ENCODE results near the gene ZNF595. TPM values are rescaled to one million over a fixed set of nuclear protein-coding genes. Genes with fewer than 3 reads are reported as not detected.

ZNF595 gene
- total RNA-seq, 1 experiment from 2014 or later: 24.5 TPM

DNA sequence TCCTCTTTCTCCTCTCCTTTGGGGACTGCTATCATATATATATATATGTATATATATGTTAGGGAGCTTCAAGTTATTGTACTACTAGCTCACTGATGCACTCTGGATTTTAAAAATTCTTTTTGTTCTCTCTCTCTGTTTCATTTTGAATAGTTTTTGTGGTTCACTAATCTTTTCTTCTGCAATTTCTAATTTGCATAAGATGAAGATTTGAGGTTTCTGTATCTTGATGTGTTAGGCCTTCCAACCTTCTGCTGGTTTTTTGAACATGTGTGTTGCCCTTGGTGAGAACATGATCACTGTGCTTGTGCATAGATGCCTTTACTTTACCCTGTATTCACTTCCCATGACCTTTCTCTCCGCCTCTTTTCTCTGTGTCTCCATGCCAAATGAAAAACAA is 63.4 kb downstream of the ZNF595 start:
- ATAC-seq (no peak), DNase-seq (ENCODE audit: low spot score) (no peak)
- H3K4me1 Mint-ChIP-seq: no peaks in the 10 kb centered on the region
- no peak for TF ChIP-seq RORB (CRISPR knock-in tag; IDR thresholded peaks at IDR 0.05)
- TF ChIP-seq HMGA2 (CRISPR knock-in tag; IDR thresholded peaks at IDR 0.05): no peak
- TF ChIP-seq, protein P1, sequence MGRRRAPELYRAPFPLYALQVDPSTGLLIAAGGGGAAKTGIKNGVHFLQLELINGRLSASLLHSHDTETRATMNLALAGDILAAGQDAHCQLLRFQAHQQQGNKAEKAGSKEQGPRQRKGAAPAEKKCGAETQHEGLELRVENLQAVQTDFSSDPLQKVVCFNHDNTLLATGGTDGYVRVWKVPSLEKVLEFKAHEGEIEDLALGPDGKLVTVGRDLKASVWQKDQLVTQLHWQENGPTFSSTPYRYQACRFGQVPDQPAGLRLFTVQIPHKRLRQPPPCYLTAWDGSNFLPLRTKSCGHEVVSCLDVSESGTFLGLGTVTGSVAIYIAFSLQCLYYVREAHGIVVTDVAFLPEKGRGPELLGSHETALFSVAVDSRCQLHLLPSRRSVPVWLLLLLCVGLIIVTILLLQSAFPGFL (CRISPR knock-in tag; IDR thresholded peaks at IDR 0.05; ENCODE audit: borderline replicate concordance): no peak
- no peak for TF ChIP-seq FOXK1 (CRISPR knock-in tag; IDR thresholded peaks at IDR 0.05)
- no peak for TF ChIP-seq IRF2 (CRISPR knock-in tag; IDR thresholded peaks at IDR 0.05; ENCODE audit: borderline replicate concordance, low read depth)
- TF ChIP-seq, protein P2, sequence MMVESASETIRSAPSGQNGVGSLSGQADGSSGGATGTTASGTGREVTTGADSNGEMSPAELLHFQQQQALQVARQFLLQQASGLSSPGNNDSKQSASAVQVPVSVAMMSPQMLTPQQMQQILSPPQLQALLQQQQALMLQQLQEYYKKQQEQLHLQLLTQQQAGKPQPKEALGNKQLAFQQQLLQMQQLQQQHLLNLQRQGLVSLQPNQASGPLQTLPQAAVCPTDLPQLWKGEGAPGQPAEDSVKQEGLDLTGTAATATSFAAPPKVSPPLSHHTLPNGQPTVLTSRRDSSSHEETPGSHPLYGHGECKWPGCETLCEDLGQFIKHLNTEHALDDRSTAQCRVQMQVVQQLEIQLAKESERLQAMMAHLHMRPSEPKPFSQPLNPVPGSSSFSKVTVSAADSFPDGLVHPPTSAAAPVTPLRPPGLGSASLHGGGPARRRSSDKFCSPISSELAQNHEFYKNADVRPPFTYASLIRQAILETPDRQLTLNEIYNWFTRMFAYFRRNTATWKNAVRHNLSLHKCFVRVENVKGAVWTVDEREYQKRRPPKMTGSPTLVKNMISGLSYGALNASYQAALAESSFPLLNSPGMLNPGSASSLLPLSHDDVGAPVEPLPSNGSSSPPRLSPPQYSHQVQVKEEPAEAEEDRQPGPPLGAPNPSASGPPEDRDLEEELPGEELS (CRISPR knock-in tag; IDR thresholded peaks at IDR 0.05): no peak
- no peak for TF ChIP-seq PRRX2 (CRISPR knock-in tag; IDR thresholded peaks at IDR 0.05)
- TF ChIP-seq ZNF423 (CRISPR knock-in tag; IDR thresholded peaks at IDR 0.05): no peak
- TF ChIP-seq RELA (CRISPR knock-in tag; IDR thresholded peaks at IDR 0.05; ENCODE audit: borderline replicate concordance): no peak
- TF ChIP-seq GTF2I (CRISPR knock-in tag; conservative IDR thresholded peaks at IDR 0.05): no peak
- no peak for TF ChIP-seq ELF4 (CRISPR knock-in tag; IDR thresholded peaks at IDR 0.05; ENCODE audit: low read depth)
- no peak for TF ChIP-seq SMAD4 (CRISPR knock-in tag; IDR thresholded peaks at IDR 0.05)
- no peak for TF ChIP-seq NFATC4 (CRISPR knock-in tag; IDR thresholded peaks at IDR 0.05)
- TF ChIP-seq, protein P3, sequence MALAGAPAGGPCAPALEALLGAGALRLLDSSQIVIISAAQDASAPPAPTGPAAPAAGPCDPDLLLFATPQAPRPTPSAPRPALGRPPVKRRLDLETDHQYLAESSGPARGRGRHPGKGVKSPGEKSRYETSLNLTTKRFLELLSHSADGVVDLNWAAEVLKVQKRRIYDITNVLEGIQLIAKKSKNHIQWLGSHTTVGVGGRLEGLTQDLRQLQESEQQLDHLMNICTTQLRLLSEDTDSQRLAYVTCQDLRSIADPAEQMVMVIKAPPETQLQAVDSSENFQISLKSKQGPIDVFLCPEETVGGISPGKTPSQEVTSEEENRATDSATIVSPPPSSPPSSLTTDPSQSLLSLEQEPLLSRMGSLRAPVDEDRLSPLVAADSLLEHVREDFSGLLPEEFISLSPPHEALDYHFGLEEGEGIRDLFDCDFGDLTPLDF (CRISPR knock-in tag; IDR thresholded peaks at IDR 0.05): no peak
- TF ChIP-seq, protein P4, sequence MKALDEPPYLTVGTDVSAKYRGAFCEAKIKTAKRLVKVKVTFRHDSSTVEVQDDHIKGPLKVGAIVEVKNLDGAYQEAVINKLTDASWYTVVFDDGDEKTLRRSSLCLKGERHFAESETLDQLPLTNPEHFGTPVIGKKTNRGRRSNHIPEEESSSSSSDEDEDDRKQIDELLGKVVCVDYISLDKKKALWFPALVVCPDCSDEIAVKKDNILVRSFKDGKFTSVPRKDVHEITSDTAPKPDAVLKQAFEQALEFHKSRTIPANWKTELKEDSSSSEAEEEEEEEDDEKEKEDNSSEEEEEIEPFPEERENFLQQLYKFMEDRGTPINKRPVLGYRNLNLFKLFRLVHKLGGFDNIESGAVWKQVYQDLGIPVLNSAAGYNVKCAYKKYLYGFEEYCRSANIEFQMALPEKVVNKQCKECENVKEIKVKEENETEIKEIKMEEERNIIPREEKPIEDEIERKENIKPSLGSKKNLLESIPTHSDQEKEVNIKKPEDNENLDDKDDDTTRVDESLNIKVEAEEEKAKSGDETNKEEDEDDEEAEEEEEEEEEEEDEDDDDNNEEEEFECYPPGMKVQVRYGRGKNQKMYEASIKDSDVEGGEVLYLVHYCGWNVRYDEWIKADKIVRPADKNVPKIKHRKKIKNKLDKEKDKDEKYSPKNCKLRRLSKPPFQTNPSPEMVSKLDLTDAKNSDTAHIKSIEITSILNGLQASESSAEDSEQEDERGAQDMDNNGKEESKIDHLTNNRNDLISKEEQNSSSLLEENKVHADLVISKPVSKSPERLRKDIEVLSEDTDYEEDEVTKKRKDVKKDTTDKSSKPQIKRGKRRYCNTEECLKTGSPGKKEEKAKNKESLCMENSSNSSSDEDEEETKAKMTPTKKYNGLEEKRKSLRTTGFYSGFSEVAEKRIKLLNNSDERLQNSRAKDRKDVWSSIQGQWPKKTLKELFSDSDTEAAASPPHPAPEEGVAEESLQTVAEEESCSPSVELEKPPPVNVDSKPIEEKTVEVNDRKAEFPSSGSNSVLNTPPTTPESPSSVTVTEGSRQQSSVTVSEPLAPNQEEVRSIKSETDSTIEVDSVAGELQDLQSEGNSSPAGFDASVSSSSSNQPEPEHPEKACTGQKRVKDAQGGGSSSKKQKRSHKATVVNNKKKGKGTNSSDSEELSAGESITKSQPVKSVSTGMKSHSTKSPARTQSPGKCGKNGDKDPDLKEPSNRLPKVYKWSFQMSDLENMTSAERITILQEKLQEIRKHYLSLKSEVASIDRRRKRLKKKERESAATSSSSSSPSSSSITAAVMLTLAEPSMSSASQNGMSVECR (CRISPR knock-in tag; IDR thresholded peaks at IDR 0.05; ENCODE audit: borderline replicate concordance): no peak
- no peak for TF ChIP-seq ZNF138 (CRISPR knock-in tag; conservative IDR thresholded peaks at IDR 0.05)
- TF ChIP-seq JAZF1 (CRISPR knock-in tag; IDR thresholded peaks at IDR 0.05): no peak
- no peak for TF ChIP-seq ZNF121 (CRISPR knock-in tag; IDR thresholded peaks at IDR 0.05)
- ChIA-PET POLR2A (no interaction called here), CTCF (no interaction called here)
- peaks cover 60% of the 10 kb centered on the region for H3K27me3 Mint-ChIP-seq (ENCODE audit: low read depth)
- no peak overlapping the region for H3K27ac Mint-ChIP-seq
- no peak overlapping the region for H3K4me3 Mint-ChIP-seq
- H3K9me3 Mint-ChIP-seq: no peaks in the 10 kb centered on the region
- H3K36me3 Mint-ChIP-seq: no peaks in the 10 kb centered on the region

DNA sequence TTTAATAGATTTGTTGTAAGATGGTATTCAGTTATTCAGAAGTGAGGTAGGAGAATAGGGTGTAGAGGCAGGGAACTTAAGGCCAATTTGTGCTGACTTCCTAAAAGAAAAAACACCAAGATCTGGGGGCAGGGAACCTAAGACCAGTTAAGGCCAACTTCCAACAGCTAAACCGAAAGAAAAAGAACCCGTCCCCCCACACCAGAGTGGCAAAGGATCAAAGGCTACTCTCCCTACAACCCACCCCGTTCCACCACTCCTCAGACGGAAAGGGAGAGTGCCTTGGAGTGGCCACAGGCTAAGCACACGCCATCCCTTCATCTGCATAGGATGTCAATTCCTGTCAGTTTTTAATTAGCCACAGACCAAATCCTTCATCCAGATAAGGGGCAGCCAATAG is 67.5 kb downstream of the ZNF595 start:
- H3K4me1 Mint-ChIP-seq: peaks cover 2% of the 10 kb centered on the region
- TF ChIP-seq GRHL2 (CRISPR knock-in tag; IDR thresholded peaks at IDR 0.05; ENCODE audit: insufficient replicate concordance, severe bottlenecking) (no peak), CREM (CRISPR knock-in tag; IDR thresholded peaks at IDR 0.05) (no peak)
- TF ChIP-seq, protein P5, sequence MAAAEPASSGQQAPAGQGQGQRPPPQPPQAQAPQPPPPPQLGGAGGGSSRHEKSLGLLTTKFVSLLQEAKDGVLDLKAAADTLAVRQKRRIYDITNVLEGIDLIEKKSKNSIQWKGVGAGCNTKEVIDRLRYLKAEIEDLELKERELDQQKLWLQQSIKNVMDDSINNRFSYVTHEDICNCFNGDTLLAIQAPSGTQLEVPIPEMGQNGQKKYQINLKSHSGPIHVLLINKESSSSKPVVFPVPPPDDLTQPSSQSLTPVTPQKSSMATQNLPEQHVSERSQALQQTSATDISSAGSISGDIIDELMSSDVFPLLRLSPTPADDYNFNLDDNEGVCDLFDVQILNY (CRISPR knock-in tag; IDR thresholded peaks at IDR 0.05): no peak
- ChIA-PET CTCF (no interaction called here), POLR2A (no interaction called here)
- peaks cover 32% of the 10 kb centered on the region for H3K27me3 Mint-ChIP-seq (ENCODE audit: low read depth)
- no peak overlapping the region for H3K27ac Mint-ChIP-seq
- no peak overlapping the region for H3K4me3 Mint-ChIP-seq
- peaks cover 12% of the 10 kb centered on the region for H3K9me3 Mint-ChIP-seq
- ATAC-seq (no peak), DNase-seq (ENCODE audit: low spot score) (no peak)
- peaks cover 10% of the 10 kb centered on the region for H3K36me3 Mint-ChIP-seq
